Measurements from ENCODE around the gene NRIP1. TPM values are rescaled to one million over a fixed set of nuclear protein-coding genes. Genes with fewer than 3 reads are reported as not detected.

NRIP1 gene
- total RNA-seq, 1 experiment from 2014 or later: 19.1 TPM

GRCh38 chr21:14913638-14914037 is 151.2 kb downstream of the NRIP1 start:
- BruUV-seq (replicated peaks): no TSS peak
- Histone ChIP-seq H3K4me1 (ENCODE audit: control insufficient read depth, insufficient read depth, low read length) (no peaks in the 10 kb centered on the region), H3K4me3 (ENCODE audit: low read depth in 2 of 2, low read length in 2 of 2) (no peak overlapping the region), H3K27me3 (ENCODE audit: control insufficient read depth, insufficient read depth, low read length) (no peaks in the 10 kb centered on the region), H3K9me3 (ENCODE audit: control insufficient read depth, insufficient read depth, low read depth, low read length) (no peaks in the 10 kb centered on the region), H3K36me3 (ENCODE audit: control insufficient read depth, insufficient read depth, low read length) (no peaks in the 10 kb centered on the region), H3K27ac (ENCODE audit: low read length) (no peak overlapping the region)
- ATAC-seq (no peak), DNase-seq (ENCODE audit: low read depth, low spot score) (no peak)
- TF ChIP-seq SIN3A (IDR thresholded peaks at IDR 0.05; ENCODE audit: borderline replicate concordance, insufficient read depth, low read depth, low read length) (no peak), TCF7L2 (IDR thresholded peaks at IDR 0.05; ENCODE audit: low read depth, low read length) (no peak), CTCF (IDR thresholded peaks at IDR 0.05) (no peak), POLR2AphosphoS5 (IDR thresholded peaks at IDR 0.05; ENCODE audit: low read depth, low read length) (no peak), REST (IDR thresholded peaks at IDR 0.05; ENCODE audit: insufficient read depth in 1 of 2, low read depth in 2 of 2, low read length in 1 of 2) (no peak)
- ChIA-PET CTCF (no interaction called here), POLR2A (no interaction called here)
- intact Hi-C loops (cut with micrococcal nuclease; ENCODE audit: unreplicated experiment) (no loop called here), in situ Hi-C loops (cut with HindIII; ENCODE audit: low pct_unique_long_range_greater_than_20kb, low sequenced_read_pairs) (no loop called here)

- BruUV-seq (replicated peaks): no TSS peak
- no peak for DNase-seq (ENCODE audit: low read depth, low spot score)
- no peaks in the 10 kb centered on the region for H3K27me3 ChIP-seq (ENCODE audit: control insufficient read depth, insufficient read depth, low read length)
- H3K4me1 ChIP-seq (ENCODE audit: control insufficient read depth, insufficient read depth, low read length): no peaks in the 10 kb centered on the region
- POLR2A ChIA-PET: no interaction called here
- CTCF ChIA-PET: no interaction called here
- intact Hi-C loops (cut with micrococcal nuclease; ENCODE audit: unreplicated experiment) (no loop called here), in situ Hi-C loops (cut with HindIII; ENCODE audit: low pct_unique_long_range_greater_than_20kb, low sequenced_read_pairs) (no loop called here)
- H3K9me3 ChIP-seq (ENCODE audit: control insufficient read depth, insufficient read depth, low read depth, low read length): no peaks in the 10 kb centered on the region
- TF ChIP-seq REST (IDR thresholded peaks at IDR 0.05; ENCODE audit: insufficient read depth in 1 of 2, low read depth in 2 of 2, low read length in 1 of 2): no peak
- TF ChIP-seq TCF7L2 (IDR thresholded peaks at IDR 0.05; ENCODE audit: low read depth, low read length): no peak
- TF ChIP-seq CTCF (IDR thresholded peaks at IDR 0.05): no peak
- no peak for TF ChIP-seq POLR2AphosphoS5 (IDR thresholded peaks at IDR 0.05; ENCODE audit: low read depth, low read length)
- no peak for TF ChIP-seq SIN3A (IDR thresholded peaks at IDR 0.05; ENCODE audit: borderline replicate concordance, insufficient read depth, low read depth, low read length)
- H3K27ac ChIP-seq (ENCODE audit: low read length): no peak overlapping the region
- ATAC-seq: no peak
- H3K4me3 ChIP-seq (ENCODE audit: low read depth in 2 of 2, low read length in 2 of 2): no peak overlapping the region
- H3K36me3 ChIP-seq (ENCODE audit: control insufficient read depth, insufficient read depth, low read length): no peaks in the 10 kb centered on the region
Observed at GRCh38 chr21:14911351-14911750, 153.4 kb downstream of the NRIP1 start.
